Mesenchymal stem cell (in vitro differentiated cells and primary cell): Measurements from ENCODE around the gene OR2F1.

Experiments
- DNase-seq: peaks from one replicate; pipeline ENCODE4 v3.0.0-alpha.2; 2013
- H2AFZ ChIP-seq: one replicate; pipeline ENCODE4 v1.6.1; 2013; ENCODE audit warnings: low read depth, mild to moderate bottlenecking, control low read depth, inconsistent platforms, low read length, moderate library complexity
- H2AK5ac ChIP-seq: 2 replicates; pipeline ENCODE4 v1.6.1; 2013; ENCODE audit warnings: low read length, moderate library complexity, mild to moderate bottlenecking, inconsistent platforms; ENCODE audit not compliant: severe bottlenecking
- H2BK120ac ChIP-seq: one replicate; pipeline ENCODE4 v1.6.1; 2013; ENCODE audit warnings: low read depth, mild to moderate bottlenecking, inconsistent platforms, low read length, moderate library complexity
- H2BK12ac ChIP-seq, 2 experiments: one replicate each; pipeline ENCODE4 v1.6.1; 2013; ENCODE audit warnings: inconsistent platforms in 2 of 2, low read length in 2 of 2, mild to moderate bottlenecking in 2 of 2, moderate library complexity in 2 of 2, control low read depth in 1 of 2
- H2BK15ac ChIP-seq: one replicate; pipeline ENCODE4 v1.6.1; 2013; ENCODE audit warnings: mild to moderate bottlenecking, low read depth, inconsistent platforms; ENCODE audit not compliant: poor library complexity, severe bottlenecking
- H2BK5ac ChIP-seq: 2 replicates; pipeline ENCODE4 v1.6.1; 2013; ENCODE audit warnings: low read depth, mild to moderate bottlenecking, low read length, control low read depth, inconsistent platforms; ENCODE audit not compliant: poor library complexity, severe bottlenecking
- H3K14ac ChIP-seq, 2 experiments: one replicate each; pipeline ENCODE4 v1.6.1; 2013; ENCODE audit warnings: inconsistent platforms in 2 of 2, low read length in 2 of 2, control low read depth in 1 of 2, mild to moderate bottlenecking in 1 of 2, moderate library complexity in 1 of 2
- H3K18ac ChIP-seq, 2 experiments: one replicate each; pipeline ENCODE4 v1.6.1; 2013; ENCODE audit warnings: inconsistent platforms in 2 of 2, low read length in 2 of 2, control low read depth in 1 of 2, low read depth in 1 of 2, mild to moderate bottlenecking in 1 of 2
- H3K23ac ChIP-seq, 2 experiments: one replicate each; pipeline ENCODE4 v1.6.1; 2013; ENCODE audit warnings: inconsistent platforms in 2 of 2, low read length in 2 of 2, mild to moderate bottlenecking in 2 of 2, moderate library complexity in 2 of 2, control low read depth in 1 of 2
- H3K27ac ChIP-seq: 2 replicates; pipeline ENCODE4 v1.5.1; 2013; ENCODE audit warnings: mild to moderate bottlenecking, moderate library complexity, low read length, control low read depth, inconsistent platforms; ENCODE audit not compliant: poor library complexity, severe bottlenecking
- H3K27me3 ChIP-seq, 2 experiments: 2 replicates each; pipeline versions ENCODE4 v1.6.1 to v1.7.0; 2013; ENCODE audit warnings: low read length in 2 of 2, mild to moderate bottlenecking in 2 of 2, moderate library complexity in 2 of 2, control low read depth in 1 of 2, inconsistent platforms in 1 of 2; ENCODE audit not compliant: control insufficient read depth in 1 of 2, insufficient read depth in 1 of 2
- H3K36me3 ChIP-seq, 2 experiments: 2 replicates each; pipeline versions ENCODE4 v1.6.1 to v1.7.0; 2013; ENCODE audit warnings: low read length in 2 of 2, control low read depth in 1 of 2, inconsistent platforms in 1 of 2, low read depth in 1 of 2, mild to moderate bottlenecking in 1 of 2; ENCODE audit not compliant: insufficient read depth in 2 of 2, control insufficient read depth in 1 of 2
- H3K4ac ChIP-seq, 2 experiments: one replicate each; pipeline ENCODE4 v1.6.1; 2013; ENCODE audit warnings: inconsistent platforms in 2 of 2, low read length in 2 of 2, mild to moderate bottlenecking in 2 of 2, moderate library complexity in 2 of 2, control low read depth in 1 of 2, low read depth in 1 of 2
- H3K4me1 ChIP-seq: 2 replicates; pipeline ENCODE4 v1.6.1; 2013; ENCODE audit warnings: low read depth, low read length, control low read depth; ENCODE audit not compliant: control insufficient read depth, insufficient read depth
- H3K4me2 ChIP-seq: 2 replicates; pipeline ENCODE4 v1.6.1; 2013; ENCODE audit warnings: low read length, mild to moderate bottlenecking, inconsistent platforms; ENCODE audit not compliant: poor library complexity, severe bottlenecking
- H3K4me3 ChIP-seq, 2 experiments: 2 replicates each; pipeline versions ENCODE4 v1.5.1 to v1.7.0; 2013; ENCODE audit warnings: low read length in 2 of 2, mild to moderate bottlenecking in 2 of 2, control low read depth in 1 of 2, low read depth in 1 of 2; ENCODE audit not compliant: insufficient read depth in 1 of 2
- H3K79me1 ChIP-seq: replicated peaks from 2 replicates; pipeline ENCODE4 v1.6.1; 2013; ENCODE audit warnings: mild to moderate bottlenecking, control low read depth, low read length, inconsistent platforms; ENCODE audit not compliant: poor library complexity, severe bottlenecking
- H3K9ac ChIP-seq: 2 replicates; pipeline ENCODE4 v1.7.0; 2013; ENCODE audit warnings: mild to moderate bottlenecking, low read length, moderate library complexity
- H3K9me3 ChIP-seq: 2 replicates; pipeline ENCODE4 v1.7.0; 2013; ENCODE audit warnings: mild to moderate bottlenecking, low read length; ENCODE audit not compliant: control insufficient read depth
- H4K8ac ChIP-seq: one replicate; pipeline ENCODE4 v1.6.1; 2013; ENCODE audit warnings: inconsistent platforms, mild to moderate bottlenecking, low read length, moderate library complexity
- H4K91ac ChIP-seq: one replicate; pipeline ENCODE4 v1.6.1; 2013; ENCODE audit warnings: mild to moderate bottlenecking, low read length, inconsistent platforms
- WGBS: methylation state at CpG from one replicate; pipeline ENCODE4 v1.1.7; 2013; ENCODE audit warnings: mixed read lengths; 5-methylcytosine and 5-hydroxymethylcytosine counted together

OR2F1 gene

DNA sequence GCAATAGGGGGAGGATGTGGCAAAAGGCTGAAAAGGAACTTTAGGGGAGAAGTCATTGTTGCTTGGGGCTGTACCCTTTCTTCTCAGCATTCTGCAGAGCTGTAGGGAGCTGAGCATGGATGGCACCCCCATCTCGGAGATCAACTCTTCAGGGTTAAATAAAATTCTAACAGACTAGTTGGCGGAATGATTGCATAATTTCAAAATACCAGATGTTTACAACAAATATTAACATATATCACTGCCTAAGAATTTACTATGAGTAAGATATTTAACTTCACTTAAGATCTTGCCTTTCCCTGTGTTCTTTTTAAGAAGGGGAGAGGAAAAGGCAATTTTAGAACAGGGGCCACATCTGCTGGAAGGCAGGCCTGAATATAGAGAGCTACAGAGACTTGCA, 509 bp upstream of the OR2F1 start:
- H3K27me3 ChIP-seq, result no peaks in the 10 kb centered on the region
- WGBS, result no CpG with 5 or more reads among the region's 2 CpGs
- no peak overlapping the region for H2BK12ac ChIP-seq
- H3K4me3 ChIP-seq, result no peak overlapping the region
- H3K79me1 ChIP-seq, result no peaks in the 10 kb centered on the region
- no peak overlapping the region for H4K8ac ChIP-seq
- no peak overlapping the region for H2AK5ac ChIP-seq
- peaks cover 3% of the 10 kb centered on the region for H3K9me3 ChIP-seq
- no peak overlapping the region for H3K4me2 ChIP-seq
- H4K91ac ChIP-seq, result no peak overlapping the region
- no peak overlapping the region for H3K18ac ChIP-seq
- H3K4ac ChIP-seq, result no peak overlapping the region
- no peaks in the 10 kb centered on the region for H3K4me1 ChIP-seq
- H3K27ac ChIP-seq, result no peak overlapping the region
- no peak overlapping the region for H2BK15ac ChIP-seq
- no peak for DNase-seq
- no peaks in the 10 kb centered on the region for H3K36me3 ChIP-seq
- no peak overlapping the region for H3K23ac ChIP-seq
- no peak overlapping the region for H3K9ac ChIP-seq
- H2BK5ac ChIP-seq, result no peak overlapping the region
- no peak overlapping the region for H2BK120ac ChIP-seq
- no peak overlapping the region for H2AFZ ChIP-seq
- H3K14ac ChIP-seq, result no peak overlapping the region

DNA sequence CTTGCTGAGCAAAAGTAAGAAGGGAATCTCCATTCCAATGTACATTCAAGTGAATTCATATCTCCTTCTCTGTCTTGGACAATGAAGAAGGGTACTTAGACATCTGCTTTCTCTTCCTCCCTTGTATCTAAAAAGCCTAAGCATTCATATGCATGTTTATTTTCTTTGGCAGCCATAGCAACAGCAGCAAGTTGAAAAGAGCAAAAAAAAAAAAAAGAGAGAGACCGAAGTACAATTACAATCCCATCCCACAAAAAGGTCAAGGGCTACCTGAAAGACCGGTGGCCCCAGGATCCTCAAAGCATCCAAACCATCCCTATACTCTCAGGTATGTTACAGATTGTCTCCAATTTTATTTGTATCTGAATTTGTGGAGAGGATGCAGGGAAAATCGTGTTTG, 4.1 kb downstream of the OR2F1 start:
- Histone ChIP-seq H3K14ac (no peak overlapping the region), H3K4me2 (no peak overlapping the region), H4K8ac (no peak overlapping the region), H3K4me1 (no peaks in the 10 kb centered on the region), H3K9ac (no peak overlapping the region), H2AFZ (no peak overlapping the region), H3K27ac (no peak overlapping the region), H3K23ac (no peak overlapping the region), H3K79me1 (no peaks in the 10 kb centered on the region), H3K27me3 (no peaks in the 10 kb centered on the region), H2BK5ac (no peak overlapping the region), H3K4ac (no peak overlapping the region), H4K91ac (no peak overlapping the region), H3K9me3 (no peaks in the 10 kb centered on the region), H2AK5ac (no peak overlapping the region), H3K18ac (no peak overlapping the region), H2BK12ac (no peak overlapping the region), H3K4me3 (no peak overlapping the region), H3K36me3 (no peaks in the 10 kb centered on the region), H2BK120ac (no peak overlapping the region), H2BK15ac (no peak overlapping the region)
- peak; percentile 23 for DNase-seq
- WGBS, result no CpG with 5 or more reads among the region's 3 CpGs

- Histone ChIP-seq H2AK5ac (no peak overlapping the region), H3K27me3 (no peaks in the 10 kb centered on the region), H2AFZ (no peak overlapping the region), H2BK15ac (no peak overlapping the region), H3K36me3 (no peaks in the 10 kb centered on the region), H3K4me2 (no peak overlapping the region), H3K79me1 (no peaks in the 10 kb centered on the region), H3K9ac (no peak overlapping the region), H3K4me1 (no peaks in the 10 kb centered on the region), H3K27ac (no peak overlapping the region), H3K14ac (no peak overlapping the region), H3K18ac (no peak overlapping the region), H2BK120ac (no peak overlapping the region), H3K4me3 (no peak overlapping the region), H2BK5ac (no peak overlapping the region), H3K4ac (no peak overlapping the region), H3K23ac (no peak overlapping the region), H3K9me3 (no peaks in the 10 kb centered on the region), H2BK12ac (no peak overlapping the region), H4K91ac (no peak overlapping the region), H4K8ac (no peak overlapping the region)
- DNase-seq, result no peak
- WGBS, result 51% methylated on average over 3 of the region's 5 CpGs
Measured at GRCh38 chr7:143960813-143961610, 6.4 kb downstream of the OR2F1 start.

GRCh38 chr7:143965280-143965679, 10.6 kb downstream of the OR2F1 start:
- no peak overlapping the region for H3K4me2 ChIP-seq

More at GRCh38 chr7:143965280-143965679, 10.6 kb downstream of the OR2F1 start:
- no peaks in the 10 kb centered on the region for H3K27me3 ChIP-seq
- no peak overlapping the region for H3K27ac ChIP-seq
- no peak overlapping the region for H2AK5ac ChIP-seq
- no peak overlapping the region for H4K91ac ChIP-seq
- H3K4me3 ChIP-seq, result no peak overlapping the region
- H3K4me1 ChIP-seq, result no peaks in the 10 kb centered on the region
- H2BK120ac ChIP-seq, result no peak overlapping the region
- no peak overlapping the region for H3K14ac ChIP-seq
- H3K9ac ChIP-seq, result no peak overlapping the region
- no peaks in the 10 kb centered on the region for H3K36me3 ChIP-seq
- H2BK5ac ChIP-seq, result no peak overlapping the region
- H2BK12ac ChIP-seq, result no peak overlapping the region
- H4K8ac ChIP-seq, result no peak overlapping the region
- no peak overlapping the region for H3K23ac ChIP-seq
- no peaks in the 10 kb centered on the region for H3K79me1 ChIP-seq
- H2BK15ac ChIP-seq, result no peak overlapping the region
- no peak overlapping the region for H3K18ac ChIP-seq
- no peak for DNase-seq
- 76% methylated on average over 2 of the region's 2 CpGs for WGBS
- no peak overlapping the region for H2AFZ ChIP-seq
- no peak overlapping the region for H3K4ac ChIP-seq
- no peaks in the 10 kb centered on the region for H3K9me3 ChIP-seq
